ENCODE data around the gene IGSF10.

GRCh38 chr3:151499168-151499567 is 38.3 kb upstream of the IGSF10 start:
- no peak for TF ChIP-seq HNF4G (IDR thresholded peaks at IDR 0.05)
- no peak for TF ChIP-seq CTCF (IDR thresholded peaks at IDR 0.05; ENCODE audit: low read depth, low read length, missing input control)
- TF ChIP-seq MAX (IDR thresholded peaks at IDR 0.05), result no peak
- no peak for TF ChIP-seq ATF3 (IDR thresholded peaks at IDR 0.05)
